Measurements from ENCODE around the gene DIPK2B.

The DIPK2B gene

DNA sequence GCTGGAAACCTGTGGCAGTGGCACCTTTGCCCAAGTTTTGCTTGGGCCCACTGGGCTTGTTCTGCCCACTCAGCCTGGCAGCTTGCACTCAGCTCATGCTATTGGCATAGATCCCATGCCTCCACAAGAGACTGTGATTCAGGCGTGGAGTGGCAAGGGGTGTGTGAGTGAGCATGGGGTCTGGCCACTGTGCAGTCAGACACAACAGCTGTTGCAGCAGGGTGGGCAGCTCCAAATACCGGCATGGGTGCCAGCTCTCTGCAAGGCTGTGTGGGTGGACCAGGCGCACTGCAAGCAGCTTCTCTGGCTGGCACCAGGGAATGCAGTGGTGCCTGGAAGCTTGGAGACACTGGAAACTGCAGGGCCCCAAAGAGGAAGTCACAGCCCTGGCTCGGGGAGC, 27.4 kb upstream of the DIPK2B start:
- no peak for DNase-seq (ENCODE audit: low read depth in 2 of 2)
- TF ChIP-seq, protein P1, sequence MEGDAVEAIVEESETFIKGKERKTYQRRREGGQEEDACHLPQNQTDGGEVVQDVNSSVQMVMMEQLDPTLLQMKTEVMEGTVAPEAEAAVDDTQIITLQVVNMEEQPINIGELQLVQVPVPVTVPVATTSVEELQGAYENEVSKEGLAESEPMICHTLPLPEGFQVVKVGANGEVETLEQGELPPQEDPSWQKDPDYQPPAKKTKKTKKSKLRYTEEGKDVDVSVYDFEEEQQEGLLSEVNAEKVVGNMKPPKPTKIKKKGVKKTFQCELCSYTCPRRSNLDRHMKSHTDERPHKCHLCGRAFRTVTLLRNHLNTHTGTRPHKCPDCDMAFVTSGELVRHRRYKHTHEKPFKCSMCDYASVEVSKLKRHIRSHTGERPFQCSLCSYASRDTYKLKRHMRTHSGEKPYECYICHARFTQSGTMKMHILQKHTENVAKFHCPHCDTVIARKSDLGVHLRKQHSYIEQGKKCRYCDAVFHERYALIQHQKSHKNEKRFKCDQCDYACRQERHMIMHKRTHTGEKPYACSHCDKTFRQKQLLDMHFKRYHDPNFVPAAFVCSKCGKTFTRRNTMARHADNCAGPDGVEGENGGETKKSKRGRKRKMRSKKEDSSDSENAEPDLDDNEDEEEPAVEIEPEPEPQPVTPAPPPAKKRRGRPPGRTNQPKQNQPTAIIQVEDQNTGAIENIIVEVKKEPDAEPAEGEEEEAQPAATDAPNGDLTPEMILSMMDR (IDR thresholded peaks at IDR 0.05; ENCODE audit: low read depth, low read length), result no peak
- no peak overlapping the region for H3K4me3 ChIP-seq (replicated peaks in 1 of 2; ENCODE audit: low read depth in 2 of 2, low read length in 2 of 2)

DNA sequence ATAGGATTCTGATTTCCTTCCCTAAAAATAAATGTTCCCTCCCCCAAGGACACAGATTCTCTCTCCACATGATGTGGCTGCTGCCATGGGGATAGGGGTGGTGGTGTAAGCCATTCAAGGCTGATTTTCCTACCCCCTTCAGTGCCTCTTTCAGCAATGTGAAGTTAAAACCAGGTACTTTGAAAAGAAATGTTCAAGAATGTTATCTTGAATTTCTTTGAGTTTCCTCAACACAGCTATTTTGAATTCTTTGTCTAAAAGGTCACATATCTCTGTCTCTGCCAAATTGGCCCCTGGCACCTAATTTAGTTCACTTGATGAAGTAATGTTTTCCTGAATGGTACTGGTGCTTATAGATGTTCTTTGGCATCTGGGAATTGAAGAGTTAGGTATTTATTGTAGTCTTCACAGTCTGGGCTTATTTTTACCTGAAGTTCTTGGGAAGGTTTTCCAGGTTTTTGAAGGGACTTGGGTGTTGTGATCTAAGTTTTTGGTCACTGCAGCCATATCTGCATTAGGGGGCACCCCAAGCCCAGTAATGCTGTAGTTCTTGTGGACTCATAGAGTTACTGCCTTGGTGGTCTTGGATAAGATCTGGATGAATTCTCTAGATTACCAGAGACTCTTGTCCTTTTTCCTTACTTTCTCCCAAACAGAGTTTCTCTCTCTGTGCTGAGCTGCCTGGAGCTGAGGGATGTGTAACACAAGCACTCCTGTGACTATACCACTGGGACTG, 7.6 kb upstream of the DIPK2B start:
- TF ChIP-seq, protein P1 (IDR thresholded peaks at IDR 0.05; ENCODE audit: low read depth, low read length), result no peak
- DNase-seq (ENCODE audit: low read depth in 2 of 2), result peak in 1 of 2 donors; percentile 0
- H3K4me3 ChIP-seq (replicated peaks in 1 of 2; ENCODE audit: low read depth in 2 of 2, low read length in 2 of 2), result no peak overlapping the region

DNA sequence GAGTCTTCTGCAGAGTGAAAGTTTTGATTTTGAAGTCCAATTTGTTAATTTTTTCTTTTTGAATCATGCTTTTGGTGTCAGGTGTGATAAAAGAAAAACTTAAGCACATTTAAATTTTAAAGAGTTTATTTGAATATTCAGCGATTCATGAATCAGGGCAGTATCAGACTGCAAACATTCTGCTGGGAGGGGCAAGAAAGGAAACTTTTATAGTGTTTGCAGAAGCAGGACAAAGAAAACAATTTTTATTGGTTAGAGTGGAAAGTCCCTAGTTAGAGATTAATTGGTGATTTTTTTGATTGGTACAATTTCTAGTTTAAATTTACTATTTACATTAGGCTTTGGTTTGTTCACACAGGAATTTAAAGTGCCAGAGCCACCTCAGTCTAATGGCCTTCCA, 1.5 kb upstream of the DIPK2B start:
- TF ChIP-seq, protein P1 (IDR thresholded peaks at IDR 0.05; ENCODE audit: low read depth, low read length), result no peak
- no peak for DNase-seq (ENCODE audit: low read depth in 2 of 2)
- no peak overlapping the region for H3K4me3 ChIP-seq (replicated peaks in 1 of 2; ENCODE audit: low read depth in 2 of 2, low read length in 2 of 2)

DNA sequence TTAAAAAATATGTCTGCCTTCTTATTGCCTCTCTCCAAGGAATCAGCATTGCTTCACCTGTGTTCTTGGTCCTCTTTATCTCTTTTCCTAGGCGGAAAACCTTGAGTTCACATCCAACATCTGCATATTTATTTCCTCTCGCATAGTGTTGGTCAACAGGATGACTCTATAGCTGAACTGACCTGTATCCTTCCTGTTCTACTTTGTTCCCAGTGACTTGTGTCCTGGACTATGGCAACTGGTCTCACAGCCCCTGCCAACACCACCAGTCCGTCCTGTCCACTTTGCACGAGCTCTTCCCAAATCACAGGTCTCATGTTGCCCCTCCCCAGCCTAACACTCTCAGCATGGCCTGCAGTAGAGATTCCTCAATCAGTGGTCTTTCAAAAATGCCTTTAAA, 2.0 kb downstream of the DIPK2B start:
- no peak overlapping the region for H3K4me3 ChIP-seq (replicated peaks in 1 of 2; ENCODE audit: low read depth in 2 of 2, low read length in 2 of 2)
- TF ChIP-seq, protein P1 (IDR thresholded peaks at IDR 0.05; ENCODE audit: low read depth, low read length), result no peak
- DNase-seq (ENCODE audit: low read depth in 2 of 2), result no peak

DNA sequence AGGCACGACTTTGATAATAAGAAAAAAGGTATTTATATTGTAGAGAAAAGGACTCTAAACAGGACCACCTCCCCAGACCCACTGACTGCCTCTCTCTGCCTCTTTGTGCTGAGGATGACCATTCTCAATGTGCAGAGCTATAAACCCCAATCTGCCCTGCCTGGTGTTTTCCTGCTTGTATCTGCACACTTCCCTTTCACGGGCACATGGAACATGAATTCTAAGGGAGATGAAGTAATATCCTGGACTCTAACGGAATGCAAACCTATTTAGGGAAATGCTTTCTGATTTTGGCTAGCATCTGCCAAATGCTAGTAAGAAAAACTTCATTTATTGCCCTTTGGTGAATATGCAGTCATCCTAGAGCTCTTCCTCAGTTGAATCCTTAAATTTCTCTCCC, 2.4 kb downstream of the DIPK2B start:
- DNase-seq (ENCODE audit: low read depth in 2 of 2), result no peak
- TF ChIP-seq, protein P1 (IDR thresholded peaks at IDR 0.05; ENCODE audit: low read depth, low read length), result no peak
- no peak overlapping the region for H3K4me3 ChIP-seq (replicated peaks in 1 of 2; ENCODE audit: low read depth in 2 of 2, low read length in 2 of 2)

DNA sequence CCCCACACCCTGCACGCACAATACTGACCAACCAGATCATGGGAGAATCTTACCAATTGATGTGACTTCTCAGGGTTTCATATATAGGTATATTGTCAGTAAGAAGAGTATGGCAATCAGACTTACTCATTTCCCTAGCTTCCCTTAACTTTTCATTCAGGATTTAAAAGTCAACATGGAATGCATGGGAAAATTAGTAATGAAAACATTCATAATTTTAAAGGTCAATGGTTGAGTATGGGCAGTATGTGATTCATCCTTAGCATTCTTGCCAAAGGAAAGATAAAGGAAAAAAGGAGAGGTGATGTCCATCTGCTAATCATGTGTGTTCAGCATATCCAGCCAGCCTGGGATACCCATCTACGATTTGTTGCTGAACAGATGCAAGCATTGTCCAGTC, 4.0 kb downstream of the DIPK2B start:
- TF ChIP-seq, protein P1 (IDR thresholded peaks at IDR 0.05; ENCODE audit: low read depth, low read length), result no peak

More for the DNA sequence above, 4.0 kb downstream of the DIPK2B start:
- DNase-seq (ENCODE audit: low read depth in 2 of 2), result peak in 1 of 2 donors; percentile 21
- H3K4me3 ChIP-seq (replicated peaks in 1 of 2; ENCODE audit: low read depth in 2 of 2, low read length in 2 of 2), result no peak overlapping the region
